Loucy (cell line): Measurements from ENCODE around the gene GALNT18.

Experiments used
- CTCF ChIP-seq: fragments of 200-600 bp; sonication (generic); conservative IDR thresholded peaks from 2 replicates; pipeline ENCODE4 v1.5.1; 2014; ENCODE audit warnings: mild to moderate bottlenecking, antibody characterized with exemption, low read length
- EZH2phosphoT487 ChIP-seq: fragments of 200-600 bp; IDR thresholded peaks from 2 replicates; pipeline ENCODE4 v1.6.1; 2018; ENCODE audit warnings: antibody characterized with exemption, mild to moderate bottlenecking, moderate library complexity, borderline replicate concordance

DNA sequence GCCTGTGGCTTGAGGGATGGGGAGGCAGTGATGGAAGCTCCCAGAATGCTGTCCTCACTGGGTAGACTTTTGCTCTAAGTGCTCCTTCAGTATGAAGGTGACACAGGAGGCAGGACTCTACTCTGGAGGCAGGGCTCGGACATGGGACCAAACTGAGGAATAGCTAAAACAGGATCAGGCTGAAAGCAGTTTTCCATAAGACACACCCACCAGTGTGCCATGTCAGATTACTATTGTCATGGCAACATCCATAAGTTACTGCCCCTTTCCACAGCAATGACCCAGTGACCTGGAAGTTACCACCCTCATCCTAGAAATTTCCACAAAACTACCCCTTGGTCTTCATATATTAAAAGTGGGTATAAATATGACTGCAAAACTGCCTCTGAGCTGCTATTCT lies 43.6 kb upstream of the GALNT18 start:
- TF ChIP-seq CTCF (no peak), EZH2phosphoT487 (no peak)
